ENCODE measurements around the gene ABR. TPM values are rescaled to one million over a fixed set of nuclear protein-coding genes. Genes with fewer than 3 reads are reported as not detected.
A peak's percentile ranks its signal among the peaks of the same experiment; 100 is the strongest.

Gene ABR
- total and polyA plus RNA-seq, 2 of the 13 experiments (the other 11 are each of a cell fraction or from before 2014, with no cell fraction given) = 12.4 to 40.4 TPM

DNA sequence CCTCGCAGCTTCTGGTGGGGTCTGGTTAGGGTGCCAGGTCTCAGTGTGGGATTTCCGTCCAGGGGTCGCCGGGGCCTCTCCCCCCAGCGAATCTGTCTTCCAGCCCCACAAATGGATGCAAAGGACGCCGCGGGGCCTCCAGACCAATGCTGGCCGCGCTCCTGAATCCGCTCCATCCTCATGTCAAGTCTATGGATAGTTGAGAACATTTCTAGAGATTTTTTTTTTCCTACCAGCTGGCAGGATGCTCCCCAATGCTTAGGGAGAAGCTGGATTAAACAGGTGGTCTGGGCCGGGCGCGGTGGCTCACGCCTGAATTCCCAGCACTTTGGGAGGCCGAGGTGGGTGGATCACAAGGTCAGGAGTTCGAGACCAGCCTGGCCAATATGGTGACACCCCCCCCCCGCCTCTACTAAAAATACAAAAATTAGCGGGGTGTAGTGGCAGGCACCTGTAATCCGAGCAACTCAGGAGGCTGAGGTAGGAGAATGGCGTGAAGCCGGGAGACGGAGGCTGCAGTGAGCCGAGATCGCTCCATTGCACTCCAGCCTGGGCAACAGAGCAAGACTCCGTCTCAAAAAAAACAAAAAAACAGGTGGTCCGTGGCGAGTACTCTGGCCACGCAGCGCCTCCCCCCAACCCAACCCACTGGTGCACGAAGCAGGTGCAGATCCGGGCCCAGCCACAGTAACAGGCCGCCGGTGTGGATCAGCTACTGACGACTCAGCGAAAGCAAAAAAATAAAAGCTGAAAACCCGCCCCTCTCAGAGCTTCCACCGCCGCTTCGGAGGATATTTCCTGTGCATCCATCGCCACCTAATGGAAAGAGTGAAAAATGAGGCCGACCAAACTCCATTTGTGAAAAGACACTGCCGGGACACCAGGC, 199.1 kb downstream of the ABR start (continued):
- TF ChIP-seq AGO1 (IDR thresholded peaks at IDR 0.05; ENCODE audit: low read depth, low read length, poor library complexity, severe bottlenecking) (no peak), ZZZ3 (CRISPR knock-in tag; IDR thresholded peaks at IDR 0.05; ENCODE audit: borderline replicate concordance) (peak; percentile 32; the same call in 1 of the 2 replicates), GABPB1 (CRISPR knock-in tag; IDR thresholded peaks at IDR 0.05) (no peak), ZEB1 (IDR thresholded peaks at IDR 0.05; ENCODE audit: insufficient replicate concordance, low read depth) (no peak), YY1 (IDR thresholded peaks at IDR 0.05; ENCODE audit: insufficient read depth, insufficient replicate concordance, low read depth, low read length) (no peak), SOX13 (IDR thresholded peaks at IDR 0.05) (no peak), SOX13 (CRISPR knock-in tag; conservative IDR thresholded peaks at IDR 0.05 in 1 of 2, IDR thresholded peaks at IDR 0.05 in 1 of 2) (no peak), JARID2 (CRISPR knock-in tag; IDR thresholded peaks at IDR 0.05; ENCODE audit: insufficient replicate concordance) (no peak), HOXA5 (CRISPR knock-in tag; IDR thresholded peaks at IDR 0.05) (0 out of 2 replicates have a peak, but pooled peaks have one; percentile 27), ASH2L (IDR thresholded peaks at IDR 0.05; ENCODE audit: insufficient read length, low read depth, low read length) (peak; percentile 53), MAF1 (CRISPR knock-in tag; IDR thresholded peaks at IDR 0.05; ENCODE audit: borderline replicate concordance) (no peak), ZNF326 (CRISPR knock-in tag; IDR thresholded peaks at IDR 0.05; ENCODE audit: borderline replicate concordance) (no peak), ZNF17 (CRISPR knock-in tag; IDR thresholded peaks at IDR 0.05) (no peak), SIN3B (IDR thresholded peaks at IDR 0.05; ENCODE audit: low read length) (no peak), FOXK1 (CRISPR knock-in tag; IDR thresholded peaks at IDR 0.05; ENCODE audit: borderline replicate concordance, low read depth) (0 out of 2 replicates have a peak, but pooled peaks have one; percentile 17), ZNF124 (CRISPR knock-in tag; IDR thresholded peaks at IDR 0.05) (no peak), TSC22D2 (CRISPR knock-in tag; IDR thresholded peaks at IDR 0.05; ENCODE audit: borderline replicate concordance) (no peak), HNRNPUL1 (IDR thresholded peaks at IDR 0.05; ENCODE audit: low read depth, low read length) (no peak)
- TF ChIP-seq, protein P1, sequence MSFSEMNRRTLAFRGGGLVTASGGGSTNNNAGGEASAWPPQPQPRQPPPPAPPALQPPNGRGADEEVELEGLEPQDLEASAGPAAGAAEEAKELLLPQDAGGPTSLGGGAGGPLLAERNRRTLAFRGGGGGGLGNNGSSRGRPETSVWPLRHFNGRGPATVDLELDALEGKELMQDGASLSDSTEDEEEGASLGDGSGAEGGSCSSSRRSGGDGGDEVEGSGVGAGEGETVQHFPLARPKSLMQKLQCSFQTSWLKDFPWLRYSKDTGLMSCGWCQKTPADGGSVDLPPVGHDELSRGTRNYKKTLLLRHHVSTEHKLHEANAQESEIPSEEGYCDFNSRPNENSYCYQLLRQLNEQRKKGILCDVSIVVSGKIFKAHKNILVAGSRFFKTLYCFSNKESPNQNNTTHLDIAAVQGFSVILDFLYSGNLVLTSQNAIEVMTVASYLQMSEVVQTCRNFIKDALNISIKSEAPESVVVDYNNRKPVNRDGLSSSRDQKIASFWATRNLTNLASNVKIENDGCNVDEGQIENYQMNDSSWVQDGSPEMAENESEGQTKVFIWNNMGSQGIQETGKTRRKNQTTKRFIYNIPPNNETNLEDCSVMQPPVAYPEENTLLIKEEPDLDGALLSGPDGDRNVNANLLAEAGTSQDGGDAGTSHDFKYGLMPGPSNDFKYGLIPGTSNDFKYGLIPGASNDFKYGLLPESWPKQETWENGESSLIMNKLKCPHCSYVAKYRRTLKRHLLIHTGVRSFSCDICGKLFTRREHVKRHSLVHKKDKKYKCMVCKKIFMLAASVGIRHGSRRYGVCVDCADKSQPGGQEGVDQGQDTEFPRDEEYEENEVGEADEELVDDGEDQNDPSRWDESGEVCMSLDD (CRISPR knock-in tag; IDR thresholded peaks at IDR 0.05; ENCODE audit: borderline replicate concordance) = no peak
- TF ChIP-seq, protein P2, sequence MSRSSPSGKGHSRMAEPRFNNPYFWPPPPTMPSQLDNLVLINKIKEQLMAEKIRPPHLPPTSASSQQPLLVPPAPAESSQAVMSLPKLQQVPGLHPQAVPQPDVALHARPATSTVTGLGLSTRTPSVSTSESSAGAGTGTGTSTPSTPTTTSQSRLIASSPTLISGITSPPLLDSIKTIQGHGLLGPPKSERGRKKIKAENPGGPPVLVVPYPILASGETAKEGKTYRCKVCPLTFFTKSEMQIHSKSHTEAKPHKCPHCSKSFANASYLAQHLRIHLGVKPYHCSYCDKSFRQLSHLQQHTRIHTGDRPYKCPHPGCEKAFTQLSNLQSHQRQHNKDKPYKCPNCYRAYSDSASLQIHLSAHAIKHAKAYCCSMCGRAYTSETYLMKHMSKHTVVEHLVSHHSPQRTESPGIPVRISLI (CRISPR knock-in tag; IDR thresholded peaks at IDR 0.05; ENCODE audit: borderline replicate concordance) = peak; percentile 47; the same call in 1 of the 2 replicates
- TF ChIP-seq, protein P3, sequence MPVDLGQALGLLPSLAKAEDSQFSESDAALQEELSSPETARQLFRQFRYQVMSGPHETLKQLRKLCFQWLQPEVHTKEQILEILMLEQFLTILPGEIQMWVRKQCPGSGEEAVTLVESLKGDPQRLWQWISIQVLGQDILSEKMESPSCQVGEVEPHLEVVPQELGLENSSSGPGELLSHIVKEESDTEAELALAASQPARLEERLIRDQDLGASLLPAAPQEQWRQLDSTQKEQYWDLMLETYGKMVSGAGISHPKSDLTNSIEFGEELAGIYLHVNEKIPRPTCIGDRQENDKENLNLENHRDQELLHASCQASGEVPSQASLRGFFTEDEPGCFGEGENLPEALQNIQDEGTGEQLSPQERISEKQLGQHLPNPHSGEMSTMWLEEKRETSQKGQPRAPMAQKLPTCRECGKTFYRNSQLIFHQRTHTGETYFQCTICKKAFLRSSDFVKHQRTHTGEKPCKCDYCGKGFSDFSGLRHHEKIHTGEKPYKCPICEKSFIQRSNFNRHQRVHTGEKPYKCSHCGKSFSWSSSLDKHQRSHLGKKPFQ (CRISPR knock-in tag; IDR thresholded peaks at IDR 0.05; ENCODE audit: insufficient replicate concordance) = peak; percentile 47
- TF ChIP-seq, protein P4, sequence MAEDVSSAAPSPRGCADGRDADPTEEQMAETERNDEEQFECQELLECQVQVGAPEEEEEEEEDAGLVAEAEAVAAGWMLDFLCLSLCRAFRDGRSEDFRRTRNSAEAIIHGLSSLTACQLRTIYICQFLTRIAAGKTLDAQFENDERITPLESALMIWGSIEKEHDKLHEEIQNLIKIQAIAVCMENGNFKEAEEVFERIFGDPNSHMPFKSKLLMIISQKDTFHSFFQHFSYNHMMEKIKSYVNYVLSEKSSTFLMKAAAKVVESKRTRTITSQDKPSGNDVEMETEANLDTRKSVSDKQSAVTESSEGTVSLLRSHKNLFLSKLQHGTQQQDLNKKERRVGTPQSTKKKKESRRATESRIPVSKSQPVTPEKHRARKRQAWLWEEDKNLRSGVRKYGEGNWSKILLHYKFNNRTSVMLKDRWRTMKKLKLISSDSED (CRISPR knock-in tag; IDR thresholded peaks at IDR 0.05) = no peak
